HepG2 (cell line): ENCODE data around the gene LOXL3. TPM values are rescaled to one million over a fixed set of nuclear protein-coding genes. Genes with fewer than 3 reads are reported as not detected.

Source experiments
- IKZF1 ChIP-seq: fragments of 450-650 bp; IDR thresholded peaks from 2 replicates; pipeline ENCODE4 v1.7.1; 2016
- LCORL ChIP-seq, 2 experiments: fragments of 450-650 bp in 1 of 2; sonication (generic) in 1 of 2; formaldehyde crosslinking in 1 of 2; IDR thresholded peaks; 2 replicates each; pipeline versions ENCODE4 v1.5.0 to v1.6.1; 2017 to 2020; ENCODE audit warnings: antibody characterized with exemption in 1 of 2, missing genetic modification reagents in 1 of 2
- NFAT5 ChIP-seq: sonication (generic); formaldehyde crosslinking; IDR thresholded peaks from 2 replicates; pipeline ENCODE4 v1.4.0; 2020; ENCODE audit warnings: missing genetic modification reagents
- NR1H2 ChIP-seq: sonication (generic); formaldehyde crosslinking; IDR thresholded peaks from 2 replicates; pipeline ENCODE4 v1.8.1; 2022; ENCODE audit warnings: low read depth, missing genetic modification reagents, borderline replicate concordance
- POLR2AphosphoS5 ChIP-seq: IDR thresholded peaks from 2 replicates; pipeline ENCODE4 v1.6.1; 2012; ENCODE audit warnings: low read depth, low read length
- RARA ChIP-seq: IDR thresholded peaks from 2 replicates; pipeline ENCODE4 v1.6.1; 2016; ENCODE audit warnings: missing genetic modification reagents, missing compliant biosample characterization
- RNF2 ChIP-seq: fragments of 450-650 bp; conservative IDR thresholded peaks from 2 replicates; pipeline ENCODE4 v1.6.1; 2016; ENCODE audit warnings: low read depth
- SMC3 ChIP-seq: IDR thresholded peaks from 2 replicates; pipeline ENCODE4 v1.6.1; 2011; ENCODE audit warnings: low read length, improper control_type of control experiment
- SOX13 ChIP-seq, 3 experiments: fragments of 450-650 bp in 1 of 3; sonication (generic) in 1 of 3; formaldehyde crosslinking in 1 of 3; IDR thresholded peaks in 2 of 3; conservative IDR thresholded peaks in 1 of 3; 2 replicates each; pipeline versions ENCODE4 v1.5.0 to v1.6.1; 2016 to 2020; ENCODE audit warnings: antibody characterized with exemption in 1 of 3, mild to moderate bottlenecking in 1 of 3, missing compliant biosample characterization in 1 of 3, missing genetic modification reagents in 1 of 3, moderate library complexity in 1 of 3
- TCF7 ChIP-seq: sonication (generic); IDR thresholded peaks from 2 replicates; pipeline ENCODE4 v1.6.1; 2016; ENCODE audit warnings: antibody characterized with exemption, low read depth
- TCF7L2 ChIP-seq: IDR thresholded peaks from 2 replicates; pipeline ENCODE4 v1.6.1; 2011; ENCODE audit warnings: mild to moderate bottlenecking, low read depth, low read length, moderate library complexity
- ZFP36 ChIP-seq: fragments of 150-350 bp; IDR thresholded peaks from 2 replicates; pipeline ENCODE4 v1.6.1; 2018; ENCODE audit warnings: borderline replicate concordance, low read length, low read depth; ENCODE audit not compliant: partially characterized antibody
- ZNF530 ChIP-seq: sonication (generic); formaldehyde crosslinking; IDR thresholded peaks from 2 replicates; pipeline ENCODE4 v1.5.0; 2020; ENCODE audit warnings: low read depth, mild to moderate bottlenecking, missing genetic modification reagents
- ZNF552 ChIP-seq: sonication (generic); formaldehyde crosslinking; IDR thresholded peaks from 2 replicates; pipeline ENCODE4 v1.9.0; 2022; ENCODE audit warnings: missing genetic modification reagents, mild to moderate bottlenecking, borderline replicate concordance
- ZNF619 ChIP-seq: sonication (generic); formaldehyde crosslinking; IDR thresholded peaks from 2 replicates; pipeline ENCODE4 v1.4.0; 2020; ENCODE audit warnings: mild to moderate bottlenecking, missing genetic modification reagents
- ZNF816 ChIP-seq: sonication (generic); formaldehyde crosslinking; IDR thresholded peaks from 2 replicates; pipeline ENCODE4 v1.8.0; 2022; ENCODE audit warnings: missing genetic modification reagents, mild to moderate bottlenecking, borderline replicate concordance
- ZNF850 ChIP-seq: sonication (generic); formaldehyde crosslinking; conservative IDR thresholded peaks from 2 replicates; pipeline ENCODE4 v1.9.0; 2021; ENCODE audit warnings: mild to moderate bottlenecking, missing genetic modification reagents
- ZSCAN22 ChIP-seq: sonication (generic); formaldehyde crosslinking; IDR thresholded peaks from 2 replicates; pipeline ENCODE4 v1.4.0; 2020; ENCODE audit warnings: mild to moderate bottlenecking, missing genetic modification reagents
- polyA plus RNA-seq, 8 experiments: library from polyadenylated mRNA; depleted of rRNA in 3 of 8; stranded (reverse) in 7 of 8; unstranded in 1 of 8; fragments of >200 nt; fragmentation: Illumina TruSeq in 4 of 8; extraction: Trizol in 4 of 8; gene quantifications; 2 replicates each; pipeline versions ENCODE4 v1.2.1 to v1.2.3, GENCODE V29; 2011 to 2016; ENCODE audit warnings: low read depth in 4 of 8, missing spikeins in 1 of 8, mixed read lengths in 1 of 8; ENCODE audit not compliant: insufficient read depth in 1 of 8
- total RNA-seq, 5 experiments: library from RNA; depleted of rRNA; stranded (reverse); fragments of >200 nt; fragmentation: Illumina TruSeq; extraction: Trizol; gene quantifications; 2 replicates each; pipeline ENCODE4 v1.2.3, GENCODE V29; 2016; ENCODE audit warnings: low read depth in 1 of 5
- TF ChIP-seq, protein P1 (sequence below): sonication (generic); formaldehyde crosslinking; IDR thresholded peaks from 2 replicates; pipeline ENCODE4 v1.8.0; 2023; ENCODE audit warnings: mild to moderate bottlenecking, missing genetic modification reagents

LOXL3 gene
- total and polyA plus RNA-seq, 2 of the 13 experiments (the other 11 are each of a cell fraction or from before 2014, with no cell fraction given), result 0.55 to 6.5 TPM

DNA sequence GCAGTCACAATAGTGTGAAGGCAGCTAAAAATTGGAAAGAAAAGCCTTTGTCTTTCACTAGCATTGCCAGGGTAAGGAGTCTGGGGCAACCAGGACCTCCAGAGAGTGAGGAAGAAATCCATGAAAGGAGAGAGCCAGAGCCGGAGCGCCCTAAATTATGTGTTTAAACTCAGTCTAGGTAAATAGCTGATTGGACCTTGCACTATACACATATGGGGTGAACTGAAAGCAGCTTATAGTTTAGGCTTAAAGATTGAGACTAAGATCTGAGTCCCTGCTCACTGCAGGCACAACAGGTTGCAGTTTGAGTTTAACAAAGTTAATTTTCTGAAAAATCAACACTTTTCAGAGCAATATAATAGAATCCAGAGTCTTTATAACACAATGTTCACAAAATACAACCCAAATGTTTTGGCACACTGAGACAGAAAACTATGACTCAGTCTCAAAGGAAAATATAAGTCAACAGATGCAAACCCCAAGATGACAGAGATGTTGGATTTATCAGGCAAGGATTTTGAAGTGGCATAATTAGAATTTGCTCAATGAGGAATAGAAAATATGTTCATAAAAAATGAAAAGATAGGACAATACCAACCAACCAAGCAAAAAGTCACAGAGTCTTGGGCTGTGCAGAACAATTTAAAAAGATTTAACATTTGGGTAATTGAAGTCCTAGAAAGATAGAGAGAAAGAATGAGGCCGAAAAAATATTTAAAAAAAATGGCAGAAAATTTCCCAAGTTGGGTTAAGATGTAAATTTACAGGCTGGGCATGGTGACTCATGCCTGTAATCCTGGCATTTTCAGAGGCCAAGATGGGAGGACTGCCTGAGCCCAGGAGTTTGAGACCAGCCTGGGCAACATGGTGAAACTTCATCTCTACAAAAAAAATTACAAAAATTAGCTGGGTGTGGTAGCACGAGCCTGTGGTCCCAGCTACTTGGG is 40.4 kb upstream of the LOXL3 start (continued):
- TF ChIP-seq, protein P1, sequence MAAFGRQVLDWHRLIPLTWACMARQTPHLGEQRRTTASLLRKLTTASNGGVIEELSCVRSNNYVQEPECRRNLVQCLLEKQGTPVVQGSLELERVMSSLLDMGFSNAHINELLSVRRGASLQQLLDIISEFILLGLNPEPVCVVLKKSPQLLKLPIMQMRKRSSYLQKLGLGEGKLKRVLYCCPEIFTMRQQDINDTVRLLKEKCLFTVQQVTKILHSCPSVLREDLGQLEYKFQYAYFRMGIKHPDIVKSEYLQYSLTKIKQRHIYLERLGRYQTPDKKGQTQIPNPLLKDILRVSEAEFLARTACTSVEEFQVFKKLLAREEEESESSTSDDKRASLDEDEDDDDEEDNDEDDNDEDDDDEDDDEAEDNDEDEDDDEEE (CRISPR knock-in tag), result no peak
- TF ChIP-seq NR1H2 (CRISPR knock-in tag), result no peak
- TF ChIP-seq LCORL (IDR thresholded peaks at IDR 0.05), result no peak
- TF ChIP-seq LCORL (CRISPR knock-in tag; IDR thresholded peaks at IDR 0.05), result no peak
- TF ChIP-seq ZNF552, result no peak
- no peak for TF ChIP-seq SMC3
- no peak for TF ChIP-seq ZNF530 (CRISPR knock-in tag)
- no peak for TF ChIP-seq ZNF816
- no peak for TF ChIP-seq ZNF619
- no peak for TF ChIP-seq POLR2AphosphoS5
- TF ChIP-seq RARA (CRISPR knock-in tag), result 0 out of 2 replicates have a peak, but pooled peaks have one; percentile 8
- TF ChIP-seq RNF2, result no peak
- TF ChIP-seq IKZF1, result no peak
- no peak for TF ChIP-seq TCF7
- no peak for TF ChIP-seq TCF7L2
- no peak for TF ChIP-seq ZFP36
- no peak for TF ChIP-seq ZNF850
- no peak for TF ChIP-seq NFAT5 (CRISPR knock-in tag)
- TF ChIP-seq SOX13 (IDR thresholded peaks at IDR 0.05), result no peak; the same call in 1 of the 2 replicates
- no peak for TF ChIP-seq SOX13 (CRISPR knock-in tag; conservative IDR thresholded peaks at IDR 0.05 in 1 of 2, IDR thresholded peaks at IDR 0.05 in 1 of 2)
- TF ChIP-seq ZSCAN22 (CRISPR knock-in tag), result no peak
